Endodermal cell (in vitro differentiated cells): ENCODE measurements around the gene AHSP. TPM values are rescaled to one million over a fixed set of nuclear protein-coding genes. Genes with fewer than 3 reads are reported as not detected.
"Not testable (repeated sequence)": the region's sequence is repeated elsewhere in the genome, so short reads cannot be mapped to it uniquely, and the experiment has no call there.

ENCODE experiments used
- DNase-seq: peaks from one replicate; pipeline ENCODE4 v3.0.0-alpha.2; 2017
- H3K27ac ChIP-seq: 2 replicates; pipeline ENCODE4 v1.5.1; 2013; ENCODE audit warnings: mild to moderate bottlenecking, low read depth, low read length, moderate library complexity
- H3K27me3 ChIP-seq: 2 replicates; pipeline ENCODE4 v1.6.1; 2013; ENCODE audit warnings: mild to moderate bottlenecking, low read length, moderate library complexity; ENCODE audit not compliant: insufficient read depth, control insufficient read depth, poor library complexity, severe bottlenecking
- H3K36me3 ChIP-seq: 2 replicates; pipeline ENCODE4 v1.7.0; 2013; ENCODE audit warnings: mild to moderate bottlenecking, low read length, moderate library complexity; ENCODE audit not compliant: control insufficient read depth, insufficient read depth
- H3K4me1 ChIP-seq: one replicate; pipeline ENCODE4 v1.7.0; 2013; ENCODE audit warnings: low read length; ENCODE audit not compliant: control insufficient read depth, insufficient read depth
- H3K4me3 ChIP-seq: 2 replicates; pipeline ENCODE4 v1.5.1; 2013; ENCODE audit warnings: mild to moderate bottlenecking, low read length, moderate library complexity
- H3K9ac ChIP-seq: 2 replicates; pipeline ENCODE4 v1.6.1; 2013; ENCODE audit warnings: mild to moderate bottlenecking, low read length, moderate library complexity; ENCODE audit not compliant: poor library complexity, severe bottlenecking; ENCODE audit errors: extremely low read depth
- H3K9me3 ChIP-seq: 2 replicates; pipeline ENCODE4 v1.6.1; 2013; ENCODE audit warnings: mild to moderate bottlenecking, low read length, moderate library complexity; ENCODE audit not compliant: control insufficient read depth
- H3K27ac Mint-ChIP-seq: 2 replicates; pipeline ENCODE4 v1.8.0; 2020; ENCODE audit warnings: mixed read lengths
- H3K27me3 Mint-ChIP-seq: 2 replicates; pipeline ENCODE4 v1.8.0; 2021; ENCODE audit warnings: mild to moderate bottlenecking, mixed read lengths; ENCODE audit not compliant: insufficient read depth
- H3K36me3 Mint-ChIP-seq: 2 replicates; pipeline ENCODE4 v1.8.0; 2020; ENCODE audit warnings: low read depth, mixed read lengths
- H3K4me1 Mint-ChIP-seq: 2 replicates; pipeline ENCODE4 v1.8.0; 2020; ENCODE audit warnings: mixed read lengths
- H3K4me3 Mint-ChIP-seq: 2 replicates; pipeline ENCODE4 v1.8.0; 2020; ENCODE audit warnings: mild to moderate bottlenecking, moderate library complexity, mixed read lengths
- H3K9me3 Mint-ChIP-seq: 2 replicates; pipeline ENCODE4 v1.8.0; 2020; ENCODE audit warnings: mild to moderate bottlenecking, mixed read lengths
- WGBS, 2 experiments: methylation state at CpG; one replicate each; pipeline versions ENCODE4 v1.1.5 to v1.1.7; 2013; ENCODE audit warnings: missing lambda C conversion rate in 2 of 2, mixed read lengths in 1 of 2; ENCODE audit not compliant: insufficient coverage in 1 of 2, insufficient read length in 1 of 2; 5-methylcytosine and 5-hydroxymethylcytosine counted together
- total RNA-seq, 2 donors: library from RNA; stranded (reverse); fragmentation: NEBNext Ultra II Directional in 1 of 2; extraction: Animal tissue kit (Norgen Biotek cat#: 25700) in 1 of 2; gene quantifications; 2 replicates in 1 of 2; 3 replicates in 1 of 2; pipeline ENCODE4 v1.2.1, GENCODE V29; 2021
- TF ChIP-seq, protein P1 (sequence below): fragments of 200-600 bp; sonication (generic); conservative IDR thresholded peaks from 2 replicates; pipeline ENCODE4 v1.5.0; 2021; ENCODE audit warnings: antibody characterized with exemption, mild to moderate bottlenecking

The AHSP gene
- total RNA-seq, 2 donors from 2014 or later = not detected

- Histone ChIP-seq H3K36me3 (peaks cover 10% of the 10 kb centered on the region), H3K9ac (no peak overlapping the region), H3K4me1 (no peaks in the 10 kb centered on the region), H3K4me3 (no peak overlapping the region), H3K27me3 (peaks cover 22% of the 10 kb centered on the region), H3K9me3 (no peaks in the 10 kb centered on the region), H3K27ac (no peak overlapping the region)
- no peak overlapping the region for H3K27ac Mint-ChIP-seq
- no peaks in the 10 kb centered on the region for H3K36me3 Mint-ChIP-seq
- DNase-seq = no peak
- no peak overlapping the region for H3K4me3 Mint-ChIP-seq
- peaks cover 22% of the 10 kb centered on the region for H3K4me1 Mint-ChIP-seq
- no peaks in the 10 kb centered on the region for H3K9me3 Mint-ChIP-seq
- peaks cover 82% of the 10 kb centered on the region for H3K27me3 Mint-ChIP-seq
- WGBS, 2 experiments = 90 to 91% methylated on average over 6 to 7 of the region's 7 CpGs
- TF ChIP-seq, protein P1, sequence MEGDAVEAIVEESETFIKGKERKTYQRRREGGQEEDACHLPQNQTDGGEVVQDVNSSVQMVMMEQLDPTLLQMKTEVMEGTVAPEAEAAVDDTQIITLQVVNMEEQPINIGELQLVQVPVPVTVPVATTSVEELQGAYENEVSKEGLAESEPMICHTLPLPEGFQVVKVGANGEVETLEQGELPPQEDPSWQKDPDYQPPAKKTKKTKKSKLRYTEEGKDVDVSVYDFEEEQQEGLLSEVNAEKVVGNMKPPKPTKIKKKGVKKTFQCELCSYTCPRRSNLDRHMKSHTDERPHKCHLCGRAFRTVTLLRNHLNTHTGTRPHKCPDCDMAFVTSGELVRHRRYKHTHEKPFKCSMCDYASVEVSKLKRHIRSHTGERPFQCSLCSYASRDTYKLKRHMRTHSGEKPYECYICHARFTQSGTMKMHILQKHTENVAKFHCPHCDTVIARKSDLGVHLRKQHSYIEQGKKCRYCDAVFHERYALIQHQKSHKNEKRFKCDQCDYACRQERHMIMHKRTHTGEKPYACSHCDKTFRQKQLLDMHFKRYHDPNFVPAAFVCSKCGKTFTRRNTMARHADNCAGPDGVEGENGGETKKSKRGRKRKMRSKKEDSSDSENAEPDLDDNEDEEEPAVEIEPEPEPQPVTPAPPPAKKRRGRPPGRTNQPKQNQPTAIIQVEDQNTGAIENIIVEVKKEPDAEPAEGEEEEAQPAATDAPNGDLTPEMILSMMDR = no peak
Measured at GRCh38 chr16:31480851-31481536, 46.7 kb upstream of the AHSP start.

GRCh38 chr16:31483081-31483480 lies 44.6 kb upstream of the AHSP start, which contains the start of gene SLC5A2:
TSS of gene SLC5A2 (plus strand) at chr16:31483123. CDS start at chr16:31483137, 14 bp downstream.
- Mint-ChIP-seq H3K4me1 (peaks cover 11% of the 10 kb centered on the region), H3K27me3 (peaks cover 91% of the 10 kb centered on the region), H3K36me3 (no peaks in the 10 kb centered on the region), H3K4me3 (no peak within 1 kb of the TSS), H3K27ac (no peak within 1 kb of the TSS), H3K9me3 (no peaks in the 10 kb centered on the region)
- peaks cover 42% of the 10 kb centered on the region for H3K27me3 ChIP-seq
- peaks cover 2% of the 10 kb centered on the region for H3K36me3 ChIP-seq
- TF ChIP-seq, protein P1 = no peak
- no peak within 1 kb of the TSS for H3K27ac ChIP-seq
- 96% methylated on average over 4 of the region's 4 CpGs; no CpG with 5 or more reads in 1 of the 2 experiments for WGBS, 2 experiments
- no peaks in the 10 kb centered on the region for H3K4me1 ChIP-seq
- no peaks in the 10 kb centered on the region for H3K9me3 ChIP-seq
- DNase-seq = no peak
- no peak within 1 kb of the TSS for H3K4me3 ChIP-seq
- H3K9ac ChIP-seq = no peak within 1 kb of the TSS

DNA sequence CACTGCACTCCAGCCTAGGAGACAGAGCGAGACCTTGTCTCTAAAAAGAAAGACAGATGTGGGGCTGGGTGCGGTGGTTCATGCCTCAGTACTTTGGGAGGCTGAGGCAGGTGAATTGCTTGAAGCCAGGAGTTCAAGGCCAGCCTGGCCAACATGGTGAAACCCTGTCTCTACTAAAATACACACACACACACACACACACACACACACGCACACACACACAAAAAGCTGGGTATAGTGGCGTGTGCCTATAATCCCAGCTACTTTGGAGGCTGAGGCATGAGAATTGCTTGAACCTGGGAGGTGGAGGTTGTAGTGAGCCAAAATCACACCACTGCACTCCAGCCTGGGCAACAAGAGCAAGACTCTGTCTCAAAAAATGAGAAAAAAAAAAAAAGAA lies 43.7 kb upstream of the AHSP start:
- H3K36me3 Mint-ChIP-seq, H3K27ac Mint-ChIP-seq, H3K4me3 Mint-ChIP-seq, H3K4me1 ChIP-seq, DNase-seq, H3K9me3 Mint-ChIP-seq, H3K27ac ChIP-seq, H3K4me3 ChIP-seq, H3K36me3 ChIP-seq, H3K9ac ChIP-seq, H3K9me3 ChIP-seq: not testable (repeated sequence)
- H3K27me3 ChIP-seq = peaks cover 52% of the 10 kb centered on the region
- WGBS, 2 experiments = 96 to 100% methylated on average over 1 to 3 of the region's 4 CpGs
- H3K27me3 Mint-ChIP-seq = peaks cover 91% of the 10 kb centered on the region
- H3K4me1 Mint-ChIP-seq = peaks cover 11% of the 10 kb centered on the region
